ENCODE measurements around the gene MBD5.

DNA sequence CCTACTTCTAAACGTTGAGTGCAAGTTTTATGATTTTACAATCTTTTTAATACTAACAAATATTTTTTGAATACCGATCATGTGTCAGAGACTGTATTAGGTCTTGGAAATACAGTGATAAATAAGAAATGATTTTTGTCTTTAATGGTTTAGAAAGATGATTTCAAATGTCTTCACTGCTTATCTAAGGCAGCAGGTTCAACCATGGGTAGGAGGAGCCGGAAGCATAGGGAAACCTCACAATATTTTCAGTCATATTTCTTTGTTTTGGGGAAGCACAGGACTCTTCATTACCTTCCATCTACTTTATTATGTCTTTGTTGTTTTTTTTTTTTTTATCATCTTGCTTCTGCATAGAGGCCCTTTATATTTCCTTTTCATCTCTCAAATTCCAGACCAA is 458.5 kb downstream of the MBD5 start:
- TF ChIP-seq POLR2A (IDR thresholded peaks at IDR 0.05) = no peak
- TF ChIP-seq, protein P1, sequence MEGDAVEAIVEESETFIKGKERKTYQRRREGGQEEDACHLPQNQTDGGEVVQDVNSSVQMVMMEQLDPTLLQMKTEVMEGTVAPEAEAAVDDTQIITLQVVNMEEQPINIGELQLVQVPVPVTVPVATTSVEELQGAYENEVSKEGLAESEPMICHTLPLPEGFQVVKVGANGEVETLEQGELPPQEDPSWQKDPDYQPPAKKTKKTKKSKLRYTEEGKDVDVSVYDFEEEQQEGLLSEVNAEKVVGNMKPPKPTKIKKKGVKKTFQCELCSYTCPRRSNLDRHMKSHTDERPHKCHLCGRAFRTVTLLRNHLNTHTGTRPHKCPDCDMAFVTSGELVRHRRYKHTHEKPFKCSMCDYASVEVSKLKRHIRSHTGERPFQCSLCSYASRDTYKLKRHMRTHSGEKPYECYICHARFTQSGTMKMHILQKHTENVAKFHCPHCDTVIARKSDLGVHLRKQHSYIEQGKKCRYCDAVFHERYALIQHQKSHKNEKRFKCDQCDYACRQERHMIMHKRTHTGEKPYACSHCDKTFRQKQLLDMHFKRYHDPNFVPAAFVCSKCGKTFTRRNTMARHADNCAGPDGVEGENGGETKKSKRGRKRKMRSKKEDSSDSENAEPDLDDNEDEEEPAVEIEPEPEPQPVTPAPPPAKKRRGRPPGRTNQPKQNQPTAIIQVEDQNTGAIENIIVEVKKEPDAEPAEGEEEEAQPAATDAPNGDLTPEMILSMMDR (IDR thresholded peaks at IDR 0.05) = no peak
